Measurements from ENCODE around the gene TSPAN18.

TSPAN18 gene

GRCh38 chr11:44875037-44875436, 148.3 kb downstream of the TSPAN18 start:
- DNase-seq: no peak

- no peak for DNase-seq
These were observed 149.5 kb downstream of the TSPAN18 start for GRCh38 chr11:44876194-44876723.

GRCh38 chr11:44876906-44877305, 150.1 kb downstream of the TSPAN18 start:
- no peak for DNase-seq

GRCh38 chr11:44877571-44878497, 151.1 kb downstream of the TSPAN18 start:
- peak; percentile 62 for DNase-seq

- DNase-seq: no peak
These were observed 151.9 kb downstream of the TSPAN18 start for GRCh38 chr11:44878711-44879110.

GRCh38 chr11:44879432-44879831, 152.7 kb downstream of the TSPAN18 start:
- no peak for DNase-seq

GRCh38 chr11:44880511-44880910, 153.7 kb downstream of the TSPAN18 start:
- DNase-seq: no peak

GRCh38 chr11:44880953-44881352, 154.2 kb downstream of the TSPAN18 start:
- no peak for DNase-seq

- no peak for DNase-seq
These were observed 156.5 kb downstream of the TSPAN18 start for GRCh38 chr11:44883277-44883676.

- no peak for DNase-seq
These were observed 157.3 kb downstream of the TSPAN18 start for GRCh38 chr11:44884056-44884455.

GRCh38 chr11:44885065-44885810, 158.5 kb downstream of the TSPAN18 start:
- no peak for DNase-seq

GRCh38 chr11:44885919-44886789, 159.4 kb downstream of the TSPAN18 start:
- no peak for DNase-seq

GRCh38 chr11:44886790-44887140, 160.0 kb downstream of the TSPAN18 start:
- no peak for DNase-seq

GRCh38 chr11:44887636-44888035, 160.9 kb downstream of the TSPAN18 start:
- DNase-seq: no peak

GRCh38 chr11:44889266-44889665, 162.5 kb downstream of the TSPAN18 start:
- no peak for DNase-seq

- DNase-seq: no peak
These were observed 166.1 kb downstream of the TSPAN18 start for GRCh38 chr11:44892843-44893242.

GRCh38 chr11:44893308-44893822, 166.6 kb downstream of the TSPAN18 start:
- DNase-seq: peak; percentile 87

GRCh38 chr11:44893846-44894617, 167.3 kb downstream of the TSPAN18 start:
- peak; percentile 90 for DNase-seq

- DNase-seq: no peak
These were observed 173.2 kb downstream of the TSPAN18 start for GRCh38 chr11:44899959-44900358.

- no peak for DNase-seq
These were observed 174.4 kb downstream of the TSPAN18 start for GRCh38 chr11:44901120-44901633.

- DNase-seq: no peak
These were observed 175.0 kb downstream of the TSPAN18 start for GRCh38 chr11:44901786-44902185.
